GM18868 (cell line): ENCODE results near the gene ATP8A1.

Experiments
- ATAC-seq: cut with Tn5 transposase; IDR thresholded peaks from one replicate; pipeline ENCODE4 v1.9.1; 2021; ENCODE audit warnings: mild to moderate bottlenecking, moderate library complexity; ENCODE audit not compliant: unreplicated experiment

ATP8A1 gene

DNA sequence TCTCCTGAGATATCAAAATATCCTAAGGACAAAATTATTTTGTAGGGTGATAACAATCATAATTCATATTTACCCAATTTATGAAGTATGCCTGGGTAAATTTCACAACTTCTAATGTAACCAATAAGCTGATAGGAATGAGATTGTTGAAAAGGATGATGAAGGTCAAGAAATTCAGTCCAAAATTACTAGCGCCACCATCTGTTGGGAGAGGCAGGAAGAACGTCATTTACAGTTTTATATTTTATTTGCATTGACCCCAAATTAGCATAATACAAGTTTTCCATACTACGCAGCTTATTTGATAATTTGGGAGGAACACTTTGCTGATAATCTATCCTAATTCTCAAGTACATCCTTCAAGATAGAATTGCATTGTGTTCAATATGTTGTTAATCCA lies 78.7 kb downstream of the ATP8A1 start:
- ATAC-seq = no peak

DNA sequence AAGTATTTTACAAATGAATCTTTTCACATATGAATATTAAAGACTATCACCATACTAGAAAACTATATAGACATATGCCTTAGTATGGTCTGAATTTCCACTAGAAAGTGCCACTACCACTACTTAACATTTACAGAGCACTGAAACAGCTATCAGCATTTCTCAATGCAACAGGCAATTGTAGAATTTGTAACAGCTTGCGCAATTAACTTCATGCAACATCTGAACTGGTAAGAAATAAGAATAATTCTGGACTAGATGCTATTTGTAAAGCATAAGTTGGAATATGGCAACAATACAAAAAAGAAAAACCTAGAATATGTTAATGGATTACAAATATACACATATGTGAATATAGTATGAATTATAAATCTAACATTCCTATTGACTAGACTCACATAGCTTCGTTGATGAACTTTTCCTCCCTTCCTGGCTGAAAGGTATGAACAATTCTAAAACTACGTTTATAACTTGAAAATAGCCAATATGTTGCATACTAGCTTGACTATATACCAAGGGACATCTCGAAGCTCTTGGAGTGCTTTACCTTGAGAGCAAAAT lies 82.0 kb downstream of the ATP8A1 start:
- no peak for ATAC-seq

DNA sequence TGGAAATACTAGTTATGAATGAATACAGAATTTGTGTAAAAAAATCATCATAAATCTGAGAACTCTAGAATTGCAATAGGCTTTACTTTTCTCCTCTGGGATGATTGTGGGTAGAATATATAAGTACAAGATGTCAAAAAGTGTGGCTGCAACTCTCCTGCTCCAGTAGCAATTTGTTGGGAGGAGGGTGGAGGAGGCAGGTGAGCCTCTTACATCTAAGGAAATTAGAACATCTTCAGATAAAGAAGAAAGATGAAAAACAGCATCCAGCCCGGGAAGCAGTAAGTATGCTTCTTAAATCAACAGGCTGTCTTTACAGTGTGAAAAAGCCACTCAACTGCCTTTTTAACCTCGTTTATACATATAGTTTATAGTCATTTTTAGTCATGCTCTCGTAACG lies 83.7 kb downstream of the ATP8A1 start:
- ATAC-seq = no peak

DNA sequence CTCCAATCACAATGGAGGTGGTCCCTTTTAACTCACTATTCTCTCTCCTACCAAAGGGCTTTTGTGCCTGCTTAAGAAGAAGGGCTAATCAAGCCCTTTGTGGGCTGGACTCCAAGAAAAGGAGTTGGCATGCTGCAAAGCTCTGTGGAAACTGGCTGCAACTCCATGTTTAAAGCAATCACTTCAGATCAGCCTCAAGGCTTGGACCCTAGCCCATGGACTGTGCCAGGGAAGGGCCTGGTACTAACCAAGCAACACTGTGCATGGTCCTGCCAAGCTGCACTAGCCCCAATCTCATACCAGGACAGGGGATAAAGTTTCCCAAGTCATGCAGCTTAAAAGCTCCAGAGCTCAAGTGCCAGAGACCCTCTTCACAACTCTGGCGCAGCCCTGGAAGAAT lies 86.7 kb downstream of the ATP8A1 start:
- ATAC-seq = no peak

DNA sequence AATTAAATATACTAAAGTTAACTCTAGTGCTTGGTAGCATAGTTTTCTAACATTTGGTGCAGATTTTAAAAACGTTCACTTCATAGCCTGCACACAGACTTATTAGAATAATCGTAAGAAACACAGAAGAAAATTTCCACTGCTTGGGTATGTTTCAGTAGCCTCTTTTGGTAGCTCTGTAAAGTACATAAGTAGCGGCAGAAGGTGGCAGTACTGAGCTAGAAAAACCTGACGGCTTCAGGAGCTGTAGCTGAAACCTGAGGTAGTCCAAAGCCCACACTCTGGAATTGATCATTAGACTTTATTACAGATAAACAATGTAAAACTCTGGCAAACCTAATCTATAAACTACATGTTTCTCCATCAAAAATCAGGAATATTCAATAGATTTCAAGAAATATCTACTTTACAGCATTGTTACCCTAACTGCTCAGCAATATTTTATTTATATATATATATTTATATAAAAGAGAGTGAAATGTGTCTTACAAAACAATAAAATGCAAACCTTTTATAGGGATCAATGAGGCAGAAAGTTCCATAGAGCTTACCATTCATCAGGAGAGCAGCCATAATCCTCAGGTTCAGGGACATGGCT lies 88.2 kb downstream of the ATP8A1 start:
- ATAC-seq = peak; percentile 98

DNA sequence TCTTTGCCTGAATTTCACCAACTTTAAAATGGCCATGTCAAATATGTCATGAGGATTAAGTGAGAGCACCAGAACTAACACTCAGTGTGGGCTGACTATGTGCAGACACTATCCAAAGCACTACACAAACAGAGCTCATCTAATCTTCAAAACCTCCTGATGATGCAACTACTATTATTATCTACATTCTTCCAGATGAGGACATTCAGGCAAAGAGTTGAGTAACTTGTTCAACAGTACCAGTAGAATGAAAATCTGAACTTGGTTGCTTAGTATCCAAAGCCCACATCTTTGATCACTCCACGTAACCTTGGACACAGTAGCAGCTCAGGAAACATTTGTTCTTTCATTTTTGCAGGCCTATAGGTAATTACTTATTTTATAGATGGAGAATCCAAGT lies 90.1 kb downstream of the ATP8A1 start:
- no peak for ATAC-seq

DNA sequence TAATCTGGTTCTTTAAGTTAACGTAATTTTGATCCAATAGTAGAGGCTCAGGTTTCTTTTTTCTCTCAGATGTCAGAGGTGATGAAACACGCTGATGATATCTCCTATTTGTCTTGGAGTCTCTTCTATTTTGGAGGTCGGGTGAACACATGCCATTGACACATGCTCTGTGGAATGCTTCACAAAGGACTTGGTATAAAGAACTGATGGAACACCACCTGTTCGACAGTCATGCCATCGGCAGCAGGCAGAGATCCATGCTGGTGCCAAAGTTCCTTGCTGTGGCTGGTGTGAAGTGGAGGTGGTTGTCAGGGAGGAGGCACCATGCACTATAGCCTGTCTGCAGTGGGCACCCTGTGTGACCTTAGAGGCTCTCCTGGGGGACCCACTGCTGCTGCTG lies 94.9 kb downstream of the ATP8A1 start:
- no peak for ATAC-seq

DNA sequence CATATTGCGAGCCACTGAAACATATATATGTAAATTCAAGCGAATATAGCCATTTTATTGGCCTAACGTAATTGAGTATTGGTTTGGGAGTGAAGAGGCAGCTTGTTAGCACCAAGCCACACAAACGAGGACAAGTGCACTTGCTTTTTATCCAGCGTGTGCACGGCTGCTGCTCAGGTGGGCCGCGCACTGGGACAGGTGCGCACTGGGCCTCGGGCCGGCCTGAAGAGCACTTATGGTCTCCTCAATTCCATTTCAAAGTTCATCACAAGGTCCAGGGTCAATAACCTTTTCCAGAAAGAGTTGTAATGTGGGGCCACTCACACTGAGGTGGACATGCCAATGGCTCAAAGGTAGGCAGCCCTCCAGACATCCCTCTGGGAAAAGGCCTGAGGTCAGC lies 95.9 kb downstream of the ATP8A1 start:
- no peak for ATAC-seq

DNA sequence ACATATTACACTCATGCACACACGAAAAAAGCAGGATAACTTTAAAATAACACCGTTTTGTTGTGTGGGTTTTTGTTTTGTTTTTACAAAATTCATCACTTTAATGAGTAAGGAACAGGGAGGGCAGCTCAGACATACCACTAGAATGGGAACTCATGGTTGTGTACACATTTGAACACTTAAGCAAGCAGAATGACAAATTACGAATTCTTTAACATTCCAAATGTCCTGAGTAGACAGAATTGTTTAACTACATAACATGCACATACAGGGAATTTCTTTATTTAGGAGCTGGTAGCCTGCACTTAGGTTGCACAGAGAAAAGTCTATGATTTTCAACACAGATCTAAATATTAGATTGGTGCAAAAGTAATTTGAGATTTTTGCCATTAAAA lies 96.4 kb downstream of the ATP8A1 start:
- ATAC-seq = no peak

DNA sequence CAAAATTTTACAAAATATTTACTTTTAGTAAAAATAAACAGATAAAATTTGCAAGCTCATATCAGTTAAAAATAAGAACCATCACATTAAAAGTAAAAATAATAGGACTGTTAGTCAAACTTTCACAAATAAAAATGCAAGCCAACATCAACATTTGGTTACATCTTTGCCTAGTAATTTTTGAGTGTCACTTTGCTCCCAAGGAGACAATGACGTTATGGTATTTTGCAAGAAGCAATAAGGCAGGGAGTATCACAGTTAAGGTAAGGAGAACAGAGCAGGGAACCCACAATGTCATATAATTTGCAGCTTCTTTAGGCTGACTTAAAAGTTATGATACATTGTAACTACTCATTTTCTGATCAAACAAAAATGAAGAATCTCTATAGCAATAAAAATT lies 98.7 kb downstream of the ATP8A1 start:
- no peak for ATAC-seq

DNA sequence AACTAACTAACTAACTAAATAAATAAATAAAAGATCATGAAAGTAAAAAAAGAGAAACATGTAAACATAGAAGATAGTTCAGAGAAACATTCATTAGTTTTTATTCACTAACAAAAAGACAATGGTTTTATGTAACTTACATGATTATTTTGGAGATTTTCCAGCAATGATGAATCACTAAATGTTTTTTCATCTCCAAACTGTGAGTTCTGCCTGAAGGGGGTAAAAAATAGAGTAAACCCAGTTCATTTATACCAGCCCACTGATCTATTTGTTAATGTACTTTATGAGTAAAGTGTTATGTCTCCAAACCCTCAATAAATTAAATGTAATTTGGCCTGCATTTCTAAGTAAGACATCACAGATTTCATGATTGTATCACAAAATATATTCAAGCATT lies 101.1 kb downstream of the ATP8A1 start:
- ATAC-seq = no peak

DNA sequence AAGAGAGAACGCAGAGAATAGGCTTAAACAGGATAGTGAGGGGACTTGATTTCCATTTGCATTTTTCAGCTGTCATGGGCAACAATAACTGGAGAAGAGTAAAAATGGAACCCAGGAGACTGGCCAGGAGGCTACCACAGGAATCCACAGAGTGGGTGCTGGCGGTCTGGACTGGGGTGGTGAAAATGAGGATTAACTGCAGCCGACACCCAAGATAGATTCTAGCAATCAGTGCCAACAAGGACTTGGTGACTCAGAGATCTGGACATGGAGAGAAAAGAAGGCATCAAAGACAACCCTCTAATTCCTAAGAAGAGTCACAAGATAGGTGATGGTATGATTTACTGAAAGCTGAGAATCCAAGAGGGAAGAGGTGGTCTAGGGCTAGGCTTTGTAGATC lies 102.8 kb downstream of the ATP8A1 start:
- no peak for ATAC-seq

DNA sequence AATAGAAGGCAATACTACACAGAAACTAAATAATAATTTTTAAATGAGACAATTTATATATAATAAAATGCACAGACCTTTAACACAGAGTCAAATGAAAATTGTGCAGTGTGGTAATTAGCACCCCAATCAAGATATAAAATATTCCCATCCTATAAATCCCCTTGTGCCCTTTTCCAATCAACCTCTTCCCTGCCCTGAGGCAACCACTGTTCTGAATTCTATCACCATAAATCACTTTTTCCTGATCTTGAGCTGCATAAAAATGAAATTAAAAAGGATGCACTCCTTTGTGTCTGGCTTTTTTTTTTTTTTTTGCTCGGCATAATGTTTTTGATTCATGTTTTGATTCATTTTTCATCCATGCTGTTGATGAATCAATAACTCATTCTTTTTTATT lies 107.0 kb downstream of the ATP8A1 start:
- no peak for ATAC-seq

DNA sequence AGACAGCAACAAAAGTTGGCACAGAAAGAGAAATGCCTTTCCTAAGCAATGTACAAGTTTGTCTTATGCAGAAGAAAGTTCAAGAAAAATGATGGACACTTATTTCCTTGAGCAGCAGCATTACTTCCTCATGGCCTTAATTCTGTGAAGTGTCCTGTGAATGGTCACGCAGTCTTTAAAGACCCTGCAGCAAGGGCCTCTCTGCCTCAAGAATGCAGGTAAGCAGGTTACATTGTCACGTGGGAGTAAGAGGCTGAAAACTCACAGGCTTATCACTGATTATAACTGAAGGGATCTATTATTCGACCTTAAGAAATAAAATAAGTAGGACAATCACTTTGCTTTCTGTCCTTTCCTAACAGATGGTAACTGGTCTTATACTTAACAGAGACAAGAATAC lies 109.1 kb downstream of the ATP8A1 start:
- no peak for ATAC-seq

DNA sequence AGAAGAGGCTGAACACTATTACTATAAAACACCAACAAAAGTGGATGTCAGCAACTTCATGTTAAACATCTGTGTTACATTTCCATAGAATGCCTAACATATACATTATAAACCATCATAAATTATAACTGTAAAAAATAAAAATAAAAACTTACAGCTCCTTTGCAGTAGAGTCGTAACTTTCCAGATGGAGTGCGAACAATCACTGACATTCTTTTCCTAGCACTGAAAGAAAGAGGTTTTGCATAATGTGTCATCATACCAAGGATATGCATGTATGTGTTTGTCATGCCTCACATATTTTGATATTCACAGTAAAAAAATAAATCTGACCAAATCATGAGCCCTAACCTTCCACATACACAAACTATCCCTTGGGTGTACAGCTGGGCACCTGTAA lies 113.1 kb downstream of the ATP8A1 start:
- ATAC-seq = no peak

DNA sequence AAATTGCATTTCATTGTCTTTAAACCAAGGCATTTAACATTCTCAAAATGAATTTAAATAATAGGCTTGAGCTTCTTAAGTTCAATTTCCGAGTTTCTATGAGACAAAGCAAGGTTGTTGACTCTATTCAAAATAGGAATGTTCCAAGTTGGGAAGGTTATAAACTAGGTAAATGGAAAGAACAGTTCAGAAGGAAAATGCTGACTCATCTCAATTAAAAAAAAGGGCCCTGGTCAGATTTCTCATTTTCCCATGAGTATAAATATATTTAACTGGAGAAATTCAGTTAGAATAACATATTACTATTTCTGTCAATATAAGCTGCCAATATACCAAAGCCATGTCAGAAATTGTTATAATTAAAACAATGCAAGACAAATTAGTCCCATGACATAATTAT lies 113.8 kb downstream of the ATP8A1 start:
- no peak for ATAC-seq

DNA sequence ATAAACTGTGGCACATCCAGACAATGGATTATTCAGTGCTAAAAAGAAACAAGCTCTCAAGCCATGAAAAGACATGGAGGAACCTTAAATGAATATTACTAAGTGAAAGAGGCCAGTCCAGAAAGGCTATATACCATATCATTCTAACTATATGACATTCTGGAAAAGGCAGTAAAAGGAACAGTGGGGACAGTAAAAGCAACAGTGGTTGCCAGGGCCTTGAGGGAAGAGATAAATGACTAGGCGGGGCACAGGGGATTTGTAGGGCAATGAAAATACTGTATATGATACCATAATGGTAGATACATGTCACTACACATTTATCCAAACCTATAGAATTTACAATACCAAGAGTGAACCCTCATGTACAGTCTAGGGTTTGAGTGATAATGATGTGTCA lies 115.3 kb downstream of the ATP8A1 start:
- ATAC-seq = no peak

DNA sequence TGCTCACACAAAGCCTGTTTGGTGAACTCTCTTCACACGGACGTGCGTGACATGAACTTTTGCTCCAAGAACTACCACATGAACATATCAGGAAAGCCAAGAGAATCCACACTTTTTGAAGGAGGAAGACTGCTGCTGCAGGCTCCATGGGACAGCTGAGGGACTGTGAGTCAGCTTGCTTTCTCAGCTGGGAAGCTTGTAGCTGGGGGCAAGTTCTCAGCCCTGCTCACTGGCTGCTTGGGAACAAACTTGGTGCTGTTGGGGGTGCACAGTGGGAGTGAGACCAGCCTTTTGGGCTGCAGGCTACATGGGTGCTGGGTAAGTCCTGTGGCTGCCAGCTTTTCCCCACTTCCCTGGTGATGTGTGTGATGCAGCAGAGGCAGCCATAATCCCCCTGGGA lies 123.9 kb downstream of the ATP8A1 start:
- ATAC-seq = no peak

DNA sequence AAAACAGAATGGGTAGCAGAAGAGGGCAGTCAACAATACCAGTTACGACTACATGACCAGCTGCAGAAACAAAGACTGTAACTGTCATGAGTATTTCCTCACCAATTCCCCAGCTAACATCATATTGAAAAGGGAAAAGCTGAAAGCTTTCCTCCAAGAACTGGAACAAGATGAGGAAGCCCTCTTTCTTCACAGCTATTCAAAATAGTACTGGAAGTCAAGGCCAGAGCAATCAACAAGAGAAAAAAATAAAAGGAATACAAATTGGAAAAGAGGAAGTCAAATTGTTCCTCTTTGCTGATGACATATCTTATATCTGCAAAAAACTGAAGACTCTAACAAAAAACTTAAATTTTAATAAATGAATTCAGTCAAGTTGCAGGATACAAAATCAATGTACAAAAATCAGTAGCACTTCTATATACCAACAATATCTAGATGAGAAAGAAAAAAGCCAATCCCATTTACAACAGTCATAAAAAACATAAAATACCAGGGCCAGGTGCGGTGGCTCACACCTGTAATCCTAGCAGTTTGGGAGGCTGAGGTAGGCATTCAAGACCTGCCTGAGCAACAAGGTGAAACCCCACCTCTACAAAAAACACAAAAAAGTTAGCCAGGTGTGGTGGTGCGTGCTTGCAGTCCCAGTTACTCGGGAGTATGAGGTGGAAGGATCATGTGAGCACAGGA lies 125.4 kb downstream of the ATP8A1 start:
- no peak for ATAC-seq

DNA sequence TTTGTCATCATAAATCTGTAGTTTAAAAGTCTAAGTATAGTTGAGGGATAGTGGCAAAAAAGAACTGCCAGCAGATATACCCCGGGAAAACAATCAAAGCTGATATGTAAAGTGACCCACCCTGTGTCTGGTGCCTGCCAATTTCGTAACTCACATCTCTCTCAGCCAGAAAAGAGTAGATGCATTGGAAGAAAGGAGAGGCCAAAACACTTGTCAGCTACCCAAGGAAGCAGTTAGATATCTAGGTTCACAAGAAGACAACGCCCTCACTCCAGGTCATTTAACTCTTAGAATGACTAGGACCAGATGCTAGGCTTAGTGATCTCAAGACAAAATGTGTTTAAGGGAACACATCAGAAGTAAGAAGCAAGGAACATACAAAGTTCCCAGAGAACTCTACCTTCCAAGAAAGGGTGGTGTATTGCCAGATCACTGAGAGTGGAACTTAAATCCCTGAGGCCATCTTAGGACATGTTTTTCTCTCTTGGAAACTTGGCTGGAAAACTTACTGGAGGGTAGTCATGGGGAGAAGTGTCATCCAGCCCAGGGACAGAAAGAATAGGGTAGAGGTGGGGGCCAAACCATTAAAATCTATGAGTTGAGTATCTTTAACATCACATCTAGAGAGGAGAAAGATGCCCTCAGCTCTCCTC lies 133.7 kb downstream of the ATP8A1 start:
- ATAC-seq = no peak

DNA sequence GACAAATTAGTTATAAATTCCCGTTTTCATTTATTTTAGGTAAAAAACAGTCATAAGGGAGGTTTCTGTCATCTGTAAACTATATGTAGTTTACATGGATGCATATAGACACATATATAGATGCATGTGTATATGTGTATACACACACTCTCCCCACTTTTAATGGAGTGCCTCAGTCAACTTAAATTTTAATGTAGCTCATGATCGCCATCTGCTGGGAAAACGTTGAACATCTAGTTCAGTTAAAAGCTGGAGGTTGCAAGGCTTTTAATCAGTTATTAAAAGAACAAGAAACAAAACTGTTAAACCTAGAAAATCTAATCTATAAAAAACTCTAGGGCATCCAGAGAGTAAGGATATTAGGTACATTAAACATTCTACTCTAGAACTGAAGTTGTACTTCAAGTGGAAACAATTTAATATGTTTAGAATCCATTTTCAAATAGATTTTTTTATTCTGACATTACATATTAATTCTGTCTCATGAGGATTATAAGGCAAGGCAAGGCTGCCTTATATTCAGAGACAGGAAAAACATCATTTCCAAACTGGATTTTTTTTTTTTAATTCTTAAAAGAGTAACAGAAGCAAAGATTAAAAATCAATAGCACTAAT lies 137.0 kb downstream of the ATP8A1 start:
- ATAC-seq = peak; percentile 64
